A673 (cell line): ENCODE measurements around the gene CAVIN1. TPM values are rescaled to one million over a fixed set of nuclear protein-coding genes. Genes with fewer than 3 reads are reported as not detected.

Experiments
- BruUV-seq: library from RNA; stranded (reverse); fragments of 400-500 nt; replicated peaks from 2 replicates; lab custom pipeline; 2021; lab: Mats Ljungman, UMichigan
- CTCF ChIA-PET: fragments of 300-600 bp; sonication (Branson Sonifier 250); formaldehyde crosslinking; loops from one replicate; lab custom pipeline; 2022; ENCODE audit warnings: antibody characterized with exemption; lab: Charles Lee
- POLR2A ChIA-PET: fragments of 300-600 bp; sonication (Branson Sonifier 250); formaldehyde crosslinking; loops from one replicate; lab custom pipeline; 2022; ENCODE audit warnings: antibody characterized with exemption; ENCODE audit not compliant: low non-redundant PET; lab: Charles Lee
- DNase-seq: peaks from one replicate; pipeline ENCODE4 v3.0.0-alpha.2; 2015; ENCODE audit warnings: low spot score
- H3K27ac ChIP-seq: fragments of 200-600 bp; sonication (generic); 2 replicates; pipeline ENCODE4 v1.5.1; 2016; ENCODE audit warnings: mixed run types, low read depth, mild to moderate bottlenecking, mixed read lengths, antibody characterized with exemption, low read length; ENCODE audit not compliant: poor library complexity, severe bottlenecking
- H3K27me3 ChIP-seq: fragments of 200-600 bp; sonication (generic); replicated peaks from 2 replicates; pipeline ENCODE4 v1.6.1; 2017; ENCODE audit warnings: mixed run types, low read depth, mild to moderate bottlenecking, mixed read lengths, antibody characterized with exemption, low read length; ENCODE audit not compliant: insufficient read depth, poor library complexity
- H3K36me3 ChIP-seq: fragments of 200-600 bp; sonication (generic); 2 replicates; pipeline ENCODE4 v1.6.1; 2016; ENCODE audit warnings: mixed run types, mild to moderate bottlenecking, mixed read lengths, antibody characterized with exemption, low read length; ENCODE audit not compliant: insufficient read depth, poor library complexity, severe bottlenecking
- H3K4me1 ChIP-seq: fragments of 200-600 bp; sonication (generic); 2 replicates; pipeline ENCODE4 v1.6.1; 2017; ENCODE audit warnings: mixed run types, mild to moderate bottlenecking, mixed read lengths, antibody characterized with exemption, low read length; ENCODE audit not compliant: insufficient read depth, poor library complexity, severe bottlenecking
- H3K4me3 ChIP-seq: fragments of 200-600 bp; sonication (generic); 2 replicates; pipeline ENCODE4 v1.5.1; 2016; ENCODE audit warnings: low read depth, mixed run types, mild to moderate bottlenecking, mixed read lengths, low read length; ENCODE audit not compliant: poor library complexity, severe bottlenecking
- H3K9me3 ChIP-seq: fragments of 200-600 bp; sonication (generic); 2 replicates; pipeline ENCODE4 v1.6.1; 2016; ENCODE audit warnings: mixed run types, low read depth, mild to moderate bottlenecking, mixed read lengths, antibody characterized with exemption, low read length; ENCODE audit not compliant: poor library complexity, severe bottlenecking
- EZH2 ChIP-seq: fragments of 200-600 bp; sonication (generic); IDR thresholded peaks from 2 replicates; pipeline ENCODE4 v1.6.1; 2017; ENCODE audit warnings: borderline replicate concordance, low read depth, mild to moderate bottlenecking, mixed read lengths, antibody characterized with exemption, low read length; ENCODE audit not compliant: poor library complexity, severe bottlenecking
- intact Hi-C: fragments of 100-400 bp; cut with micrococcal nuclease; formaldehyde crosslinking; loops from one replicate; pipeline ENCODE4 v1.10.0; 2022; ENCODE audit not compliant: unreplicated experiment
- total RNA-seq: library from RNA; stranded (reverse); gene quantifications from 2 replicates; pipeline ENCODE4 v1.2.3, GENCODE V29; 2021
- TF ChIP-seq, protein P1 (sequence below): fragments of 300-800, 200-600 bp; sonication (generic); conservative IDR thresholded peaks from 2 replicates; pipeline ENCODE4 v1.5.1; 2017; ENCODE audit warnings: low read depth, mild to moderate bottlenecking, antibody characterized with exemption, low read length, moderate library complexity, mixed read lengths

CAVIN1 gene
- total RNA-seq, 1 experiment from 2014 or later = 19.9 TPM

DNA sequence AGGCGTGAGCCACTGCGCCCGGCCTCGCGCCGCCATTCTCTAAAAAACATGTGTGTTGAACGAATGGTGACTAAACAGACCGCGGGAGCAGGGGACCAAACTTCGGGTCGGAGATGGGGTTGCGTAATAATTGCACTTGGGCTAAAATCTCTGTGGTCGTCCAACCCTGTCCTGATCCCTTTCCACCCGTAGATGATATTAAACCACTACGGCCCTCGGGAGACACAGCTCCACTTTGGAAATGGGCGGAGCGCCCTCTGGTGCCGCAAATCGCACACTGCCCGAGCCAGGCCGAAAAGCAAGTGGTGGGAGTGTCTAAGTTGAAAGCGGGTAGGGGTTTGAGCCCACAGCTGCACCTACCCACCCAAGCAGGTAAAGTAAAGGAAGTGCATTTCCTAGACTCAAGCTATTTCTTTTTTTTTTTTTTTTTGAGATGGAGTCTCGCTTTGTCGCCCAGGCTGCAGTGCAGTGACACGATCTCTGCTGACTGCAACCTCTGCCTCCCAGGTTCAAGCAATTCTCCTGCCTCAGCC, 17.0 kb downstream of the CAVIN1 start:
- intact Hi-C loops = loop anchor here (2.0 to 5.0 kb wide), 2 partner anchors 83 to 111 kb away; no protein-coding TSS in a partner anchor
- no TSS peak for BruUV-seq

DNA sequence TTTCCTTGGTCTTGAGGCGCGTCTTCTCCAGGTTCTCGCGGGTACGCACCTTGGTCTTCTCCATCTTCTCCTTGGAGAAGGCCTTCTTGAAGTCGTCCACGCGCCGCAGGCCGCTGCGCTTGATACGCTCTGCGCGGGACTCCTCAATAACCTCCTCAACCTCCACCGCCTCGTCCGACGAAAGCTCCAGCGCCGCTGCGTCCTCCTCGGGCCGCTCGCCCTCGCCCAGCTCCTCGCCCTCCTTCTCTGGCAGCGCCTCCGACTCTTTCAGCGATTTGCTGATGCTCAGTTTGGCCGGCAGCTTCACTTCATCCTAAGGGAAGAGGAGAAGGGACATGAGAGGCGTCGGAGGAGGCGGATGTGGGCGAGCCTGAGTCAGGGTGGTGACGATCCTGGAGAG, 18.0 kb downstream of the CAVIN1 start:
- ChIA-PET CTCF (interaction anchor here (0.5 kb wide), 1 partner anchor 306 kb away, joined by 3 read pairs; no protein-coding TSS in a partner anchor), POLR2A (no interaction called here)
- Histone ChIP-seq H3K9me3 (no peaks in the 10 kb centered on the region), H3K27ac (no peak overlapping the region), H3K4me1 (peaks cover 17% of the 10 kb centered on the region), H3K36me3 (no peaks in the 10 kb centered on the region), H3K4me3 (no peak overlapping the region), H3K27me3 (no peaks in the 10 kb centered on the region)
- no peak for TF ChIP-seq EZH2
- TF ChIP-seq, protein P1, sequence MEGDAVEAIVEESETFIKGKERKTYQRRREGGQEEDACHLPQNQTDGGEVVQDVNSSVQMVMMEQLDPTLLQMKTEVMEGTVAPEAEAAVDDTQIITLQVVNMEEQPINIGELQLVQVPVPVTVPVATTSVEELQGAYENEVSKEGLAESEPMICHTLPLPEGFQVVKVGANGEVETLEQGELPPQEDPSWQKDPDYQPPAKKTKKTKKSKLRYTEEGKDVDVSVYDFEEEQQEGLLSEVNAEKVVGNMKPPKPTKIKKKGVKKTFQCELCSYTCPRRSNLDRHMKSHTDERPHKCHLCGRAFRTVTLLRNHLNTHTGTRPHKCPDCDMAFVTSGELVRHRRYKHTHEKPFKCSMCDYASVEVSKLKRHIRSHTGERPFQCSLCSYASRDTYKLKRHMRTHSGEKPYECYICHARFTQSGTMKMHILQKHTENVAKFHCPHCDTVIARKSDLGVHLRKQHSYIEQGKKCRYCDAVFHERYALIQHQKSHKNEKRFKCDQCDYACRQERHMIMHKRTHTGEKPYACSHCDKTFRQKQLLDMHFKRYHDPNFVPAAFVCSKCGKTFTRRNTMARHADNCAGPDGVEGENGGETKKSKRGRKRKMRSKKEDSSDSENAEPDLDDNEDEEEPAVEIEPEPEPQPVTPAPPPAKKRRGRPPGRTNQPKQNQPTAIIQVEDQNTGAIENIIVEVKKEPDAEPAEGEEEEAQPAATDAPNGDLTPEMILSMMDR = no peak
- intact Hi-C loops = loop anchor here (5.0 kb wide), 1 partner anchor 112 kb away; no protein-coding TSS in a partner anchor
- no peak for DNase-seq
- BruUV-seq = no TSS peak

More for the DNA sequence above, 17.0 kb downstream of the CAVIN1 start:
- H3K4me3 ChIP-seq = no peak overlapping the region
- H3K9me3 ChIP-seq = no peaks in the 10 kb centered on the region
- H3K36me3 ChIP-seq = no peaks in the 10 kb centered on the region
- no peaks in the 10 kb centered on the region for H3K27me3 ChIP-seq
- ChIA-PET POLR2A (no interaction called here), CTCF (interaction anchor here (0.6 to 1.4 kb wide), 9 partner anchors 29 to 184 kb away, joined by 3 to 10 read pairs (median 4); no protein-coding TSS in a partner anchor)
- TF ChIP-seq EZH2 = no peak
- TF ChIP-seq, protein P1 = peak; percentile 75
- peaks cover 17% of the 10 kb centered on the region for H3K4me1 ChIP-seq
- DNase-seq = peak; percentile 67
- H3K27ac ChIP-seq = no peak overlapping the region

DNA sequence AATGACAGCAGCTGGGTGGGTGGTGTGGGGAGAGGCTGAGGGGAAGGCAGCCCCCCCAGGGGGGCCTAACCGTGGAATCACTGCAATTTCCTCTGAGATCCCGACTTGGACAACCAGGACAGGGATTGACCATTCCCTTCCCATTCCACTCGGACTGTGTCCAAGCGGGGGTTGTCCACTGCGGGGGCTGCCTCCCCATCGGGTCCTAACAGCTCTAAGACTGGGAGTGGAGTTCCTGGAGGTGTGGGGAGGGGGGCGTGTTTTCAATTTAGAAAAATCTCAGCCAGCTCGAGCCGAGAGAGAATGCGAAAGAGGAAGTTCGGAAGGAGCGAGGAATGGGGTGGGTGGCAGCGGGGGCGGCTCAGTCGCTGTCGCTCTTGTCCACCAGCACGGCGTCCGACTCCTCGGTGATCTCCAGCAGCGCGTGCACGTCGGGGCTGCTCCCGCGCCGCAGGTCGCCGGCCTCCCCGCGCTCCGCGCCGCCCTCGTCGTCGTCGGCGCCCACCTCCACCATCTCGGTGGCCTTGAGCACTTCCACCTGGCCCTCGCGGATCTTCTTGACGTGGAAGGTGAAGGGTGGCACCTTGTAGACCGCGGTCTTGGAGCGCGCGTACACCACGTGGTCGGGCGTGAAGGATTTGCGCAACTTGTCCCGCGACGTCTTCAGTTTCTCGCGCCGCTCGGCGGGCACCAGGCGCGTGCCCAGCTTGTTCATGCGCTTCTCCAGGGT, 18.6 kb downstream of the CAVIN1 start:
- intact Hi-C loops = loop anchor here (5.0 kb wide), 1 partner anchor 113 kb away; no protein-coding TSS in a partner anchor
- CTCF ChIA-PET = no interaction called here
- DNase-seq = no peak

More for the DNA sequence above, 18.6 kb downstream of the CAVIN1 start:
- H3K9me3 ChIP-seq = no peaks in the 10 kb centered on the region
- TF ChIP-seq EZH2 = no peak
- TF ChIP-seq, protein P1 = no peak
- peaks cover 17% of the 10 kb centered on the region for H3K4me1 ChIP-seq
- no peaks in the 10 kb centered on the region for H3K27me3 ChIP-seq
- no peak overlapping the region for H3K4me3 ChIP-seq
- no TSS peak for BruUV-seq
- no peaks in the 10 kb centered on the region for H3K36me3 ChIP-seq
- no peak overlapping the region for H3K27ac ChIP-seq
- POLR2A ChIA-PET = no interaction called here
